Right atrium auricular region (tissue), 2 donors: ENCODE measurements around the gene MAP3K1. TPM values are rescaled to one million over a fixed set of nuclear protein-coding genes. Genes with fewer than 3 reads are reported as not detected.
A peak's percentile ranks its signal among the peaks of the same experiment; 100 is the strongest.
"Not testable (repeated sequence)": the region's sequence is repeated elsewhere in the genome, so short reads cannot be mapped to it uniquely, and the experiment has no call there.

Experiments used
- DNase-seq: peaks from one replicate; pipeline ENCODE4 v3.0.0-alpha.2; 2019; ENCODE audit warnings: low spot score
- H3K27ac ChIP-seq, 2 donors: fragments of 200-600 bp; sonication (generic); 1 replicate in 1 of 2; 2 replicates in 1 of 2; pipeline ENCODE4 v1.5.1; 2016 to 2019
- H3K27me3 ChIP-seq, 2 donors: fragments of 200-600 bp; sonication (generic); one replicate each; pipeline versions ENCODE4 v1.5.1 to v1.6.0; 2017 to 2019
- H3K36me3 ChIP-seq: fragments of 200-600 bp; sonication (generic); one replicate; pipeline ENCODE4 v1.5.1; 2016
- H3K4me1 ChIP-seq, 2 donors: fragments of 200-600 bp; sonication (generic); one replicate each; pipeline versions ENCODE4 v1.5.1 to v1.6.0; 2017 to 2019
- H3K4me3 ChIP-seq, 2 donors: fragments of 200-600 bp; sonication (generic); 1 replicate in 1 of 2; 2 replicates in 1 of 2; pipeline ENCODE4 v1.5.1; 2017 to 2019; ENCODE audit warnings: mild to moderate bottlenecking in 1 of 2, moderate library complexity in 1 of 2
- H3K9me3 ChIP-seq, 2 donors: fragments of 200-600 bp; sonication (generic); one replicate each; pipeline ENCODE4 v1.5.1; 2019
- CTCF ChIP-seq, 2 donors: fragments of 200-600 bp; sonication (generic); IDR thresholded peaks; one replicate each; pipeline ENCODE4 v1.5.1; 2019; ENCODE audit warnings: antibody characterized with exemption in 2 of 2
- total RNA-seq, 2 donors: library from RNA; depleted of rRNA; stranded (reverse); fragments of >200 nt; gene quantifications; one replicate each; pipeline ENCODE4 v1.1.0, GENCODE V29; 2016

MAP3K1 gene
- total RNA-seq: 1 to 10 TPM; 5.9 to 8.9 TPM

GRCh38 chr5:56814963-56815657 is at the start of gene MAP3K1:
Gene MAP3K1 (plus strand): TSS chr5:56815549. CDS start chr5:56815574, 25 bp downstream.
- H3K27ac ChIP-seq: peak within 1 kb of the TSS; percentile 86 to 87
- H3K27me3 ChIP-seq: no peaks in the 10 kb centered on the region
- peaks cover 0 to 28% of the 10 kb centered on the region in 2 donors for H3K4me1 ChIP-seq
- peak in 1 of 2 donors; percentile 53 for TF ChIP-seq CTCF (IDR thresholded peaks at IDR 0.05)
- H3K9me3 ChIP-seq: no peaks in the 10 kb centered on the region
- peak; percentile 63 for DNase-seq
- peak within 1 kb of the TSS; percentile 76 to 87 for H3K4me3 ChIP-seq
- no peaks in the 10 kb centered on the region for H3K36me3 ChIP-seq

- no peak for TF ChIP-seq CTCF (IDR thresholded peaks at IDR 0.05)
- no peak for DNase-seq
- Histone ChIP-seq H3K9me3 (no peaks in the 10 kb centered on the region), H3K36me3 (no peaks in the 10 kb centered on the region), H3K4me3 (no peak overlapping the region), H3K4me1 (peaks cover 0 to 14% of the 10 kb centered on the region in 2 donors), H3K27ac (no peak overlapping the region), H3K27me3 (no peaks in the 10 kb centered on the region)
These were observed 48.4 kb upstream of the MAP3K1 start for GRCh38 chr5:56766926-56767325.

- Histone ChIP-seq H3K4me1 (no peaks in the 10 kb centered on the region), H3K36me3 (no peaks in the 10 kb centered on the region), H3K4me3 (no peak overlapping the region), H3K27ac (no peak overlapping the region), H3K27me3 (no peaks in the 10 kb centered on the region), H3K9me3 (no peaks in the 10 kb centered on the region)
- DNase-seq: no peak
- TF ChIP-seq CTCF (IDR thresholded peaks at IDR 0.05): no peak
These were observed 45.3 kb upstream of the MAP3K1 start for GRCh38 chr5:56769875-56770604.

GRCh38 chr5:56772767-56773166 is 42.6 kb upstream of the MAP3K1 start:
- Histone ChIP-seq H3K4me3 (no peak overlapping the region), H3K4me1 (no peaks in the 10 kb centered on the region), H3K27me3 (no peaks in the 10 kb centered on the region), H3K9me3 (no peaks in the 10 kb centered on the region), H3K27ac (no peak overlapping the region), H3K36me3 (no peaks in the 10 kb centered on the region)
- DNase-seq: no peak
- no peak for TF ChIP-seq CTCF (IDR thresholded peaks at IDR 0.05)

GRCh38 chr5:56774957-56775356 is 40.4 kb upstream of the MAP3K1 start:
- no peak for DNase-seq
- no peaks in the 10 kb centered on the region for H3K9me3 ChIP-seq
- H3K4me1 ChIP-seq: no peaks in the 10 kb centered on the region
- H3K4me3 ChIP-seq: no peak overlapping the region
- TF ChIP-seq CTCF (IDR thresholded peaks at IDR 0.05): no peak
- no peaks in the 10 kb centered on the region for H3K36me3 ChIP-seq
- H3K27ac ChIP-seq: no peak overlapping the region
- H3K27me3 ChIP-seq: no peaks in the 10 kb centered on the region

GRCh38 chr5:56776212-56776846 is 39.0 kb upstream of the MAP3K1 start:
- H3K36me3 ChIP-seq, H3K27ac ChIP-seq, H3K9me3 ChIP-seq, H3K27me3 ChIP-seq, H3K4me1 ChIP-seq, DNase-seq, H3K4me3 ChIP-seq: not testable (repeated sequence)
